Left ventricle myocardium superior (tissue), 1 donor: ENCODE data around the gene GREM1. TPM values are rescaled to one million over a fixed set of nuclear protein-coding genes. Genes with fewer than 3 reads are reported as not detected.

Experiments used
- ATAC-seq: fragments of 200-7000 bp; cut with Tn5 transposase; one replicate; pipeline ENCODE4 v1.9.1; 2020; ENCODE audit warnings: mild to moderate bottlenecking, moderate library complexity
- DNase-seq: peaks from one replicate; pipeline ENCODE4 v3.0.0-alpha.2; 2020
- intact Hi-C: fragments of 100-400 bp; cut with micrococcal nuclease; formaldehyde crosslinking; loops from one replicate; pipeline ENCODE4 v1.11.0; 2022
- total RNA-seq: library from RNA; stranded (reverse); fragmentation: NEBNext Ultra II Directional; extraction: Animal tissue kit (Norgen Biotek cat#: 25700); gene quantifications from one replicate; pipeline ENCODE4 v1.2.1, GENCODE V29; 2021
- donor health status: DM: no; HTN: yes; CAD: no; lungs with severe emphysema.

The GREM1 gene
- total RNA-seq, 1 donor from 2014 or later, result 0.52 TPM

- no peak for DNase-seq
- intact Hi-C loops, result no loop called here
- no peak for ATAC-seq
Measured at GRCh38 chr15:32765236-32765635, 47.4 kb downstream of the GREM1 start.

- ATAC-seq (no peak), DNase-seq (no peak)
- intact Hi-C loops, result no loop called here
Measured at GRCh38 chr15:32766101-32766500, 48.3 kb downstream of the GREM1 start.

- ATAC-seq (no peak), DNase-seq (no peak)
- intact Hi-C loops, result no loop called here
Measured at GRCh38 chr15:32767236-32767635, 49.4 kb downstream of the GREM1 start.

GRCh38 chr15:32774022-32774421, 56.2 kb downstream of the GREM1 start:
- no peak for DNase-seq
- ATAC-seq, result no peak
- intact Hi-C loops, result no loop called here

GRCh38 chr15:32775103-32775502, 57.3 kb downstream of the GREM1 start:
- ATAC-seq (no peak), DNase-seq (no peak)
- intact Hi-C loops, result no loop called here

- no peak for DNase-seq
- ATAC-seq, result no peak
- intact Hi-C loops, result no loop called here
Measured at GRCh38 chr15:32778391-32779176, 60.8 kb downstream of the GREM1 start.

GRCh38 chr15:32781781-32782180, 64.0 kb downstream of the GREM1 start:
- DNase-seq (no peak), ATAC-seq (no peak)
- intact Hi-C loops, result no loop called here

GRCh38 chr15:32784581-32784980, 66.8 kb downstream of the GREM1 start:
- intact Hi-C loops, result no loop called here
- ATAC-seq (no peak), DNase-seq (no peak)

- intact Hi-C loops, result no loop called here
- no peak for ATAC-seq
Measured at GRCh38 chr15:32786906-32787305, 69.1 kb downstream of the GREM1 start.

GRCh38 chr15:32787949-32788348, 70.1 kb downstream of the GREM1 start:
- intact Hi-C loops, result no loop called here
- DNase-seq (no peak), ATAC-seq (no peak)

More at GRCh38 chr15:32786906-32787305, 69.1 kb downstream of the GREM1 start:
- DNase-seq, result no peak

GRCh38 chr15:32790352-32790999, 72.7 kb downstream of the GREM1 start:
- ATAC-seq (no peak), DNase-seq (no peak)
- intact Hi-C loops, result no loop called here

- intact Hi-C loops, result no loop called here
- ATAC-seq (no peak), DNase-seq (no peak)
Measured at GRCh38 chr15:32792436-32792835, 74.6 kb downstream of the GREM1 start.

Other genes starting within 250 kb of the GREM1 start
- gene GOLGA8N, start 124.5 kb upstream of the GREM1 start, total RNA-seq, result 9.6 TPM
- gene ARHGAP11A, start 102.5 kb upstream of the GREM1 start, total RNA-seq, result 1.3 TPM
- gene SCG5, start 76.3 kb upstream of the GREM1 start, total RNA-seq, result not detected